IPS DF 6.9 (cell line): ENCODE results near the gene NUP205.
A peak's percentile ranks its signal among the peaks of the same experiment; 100 is the strongest.

ENCODE experiments used
- DNase-seq: peaks from one replicate; pipeline ENCODE4 v3.0.0-alpha.2; 2013; ENCODE audit warnings: low read depth, low spot score
- H3K27ac ChIP-seq: one replicate; pipeline ENCODE4 v1.5.1; 2013; ENCODE audit warnings: low read length, control low read depth
- H3K27me3 ChIP-seq: 2 replicates; pipeline ENCODE4 v1.6.1; 2013; ENCODE audit warnings: mild to moderate bottlenecking, low read length; ENCODE audit not compliant: control insufficient read depth, insufficient read depth
- H3K36me3 ChIP-seq: 2 replicates; pipeline ENCODE4 v1.6.1; 2013; ENCODE audit warnings: low read length; ENCODE audit not compliant: control insufficient read depth, insufficient read depth
- H3K4me1 ChIP-seq: 2 replicates; pipeline ENCODE4 v1.6.1; 2013; ENCODE audit warnings: low read length; ENCODE audit not compliant: control insufficient read depth, insufficient read depth
- H3K4me3 ChIP-seq: 2 replicates; pipeline ENCODE4 v1.5.1; 2013; ENCODE audit warnings: mild to moderate bottlenecking, low read length
- H3K9me3 ChIP-seq: 2 replicates; pipeline ENCODE4 v1.6.1; 2013; ENCODE audit warnings: low read length, inconsistent platforms; ENCODE audit not compliant: control insufficient read depth, insufficient read depth
- whole genome bisulfite sequencing: extraction: QIAGEN DNeasy Blood & Tissue Kit; methylation state at CpG from one replicate; pipeline ENCODE4 v1.1.7; 2013; ENCODE audit warnings: mixed read lengths, missing lambda C conversion rate; ENCODE audit not compliant: insufficient read length, insufficient coverage; 5-methylcytosine and 5-hydroxymethylcytosine counted together

The NUP205 gene

DNA sequence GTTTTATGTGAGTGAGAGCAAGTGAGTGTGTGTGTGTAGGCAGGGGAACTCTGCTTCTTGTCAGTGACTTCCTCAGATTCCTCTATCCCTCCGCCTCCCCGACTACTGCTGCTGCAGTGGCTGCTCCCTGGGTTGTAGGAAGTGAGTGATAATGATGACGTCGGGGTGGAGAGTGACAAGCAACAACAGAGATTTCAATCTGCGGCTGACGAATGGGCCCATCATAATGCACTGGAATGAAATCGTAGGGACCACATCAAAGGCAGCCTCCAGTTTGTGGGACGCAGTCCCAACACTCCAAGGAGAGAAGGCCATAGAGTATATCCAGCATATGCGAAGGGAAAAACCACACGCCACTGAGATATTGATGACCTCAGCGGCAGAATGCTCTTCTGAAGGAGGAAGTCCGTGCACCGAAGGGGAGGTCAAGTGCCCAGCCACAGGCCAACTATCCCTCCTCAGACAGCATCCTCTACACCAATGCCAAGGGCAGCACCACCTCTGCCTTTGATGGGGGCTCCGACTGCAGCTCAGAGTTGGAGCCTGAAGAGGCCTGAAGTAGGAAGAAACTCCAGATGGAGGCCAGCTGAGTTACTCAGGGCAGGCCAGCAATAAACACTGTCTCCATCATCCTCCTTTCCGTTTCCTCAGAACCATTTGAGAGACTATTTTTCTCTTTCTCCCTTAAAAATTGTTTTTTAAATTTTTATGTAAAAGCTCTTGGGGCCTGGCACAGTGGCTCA is 93.3 kb downstream of the NUP205 start:
- H3K27me3 ChIP-seq, result no peaks in the 10 kb centered on the region
- no peaks in the 10 kb centered on the region for H3K4me1 ChIP-seq
- WGBS, result no CpG with 5 or more reads among the region's 15 CpGs
- H3K9me3 ChIP-seq, result no peaks in the 10 kb centered on the region
- H3K27ac ChIP-seq, result no peak overlapping the region
- peaks cover under 1% of the 10 kb centered on the region; the same call in 1 of the 2 replicates for H3K36me3 ChIP-seq
- DNase-seq, result no peak
- H3K4me3 ChIP-seq, result no peak overlapping the region

DNA sequence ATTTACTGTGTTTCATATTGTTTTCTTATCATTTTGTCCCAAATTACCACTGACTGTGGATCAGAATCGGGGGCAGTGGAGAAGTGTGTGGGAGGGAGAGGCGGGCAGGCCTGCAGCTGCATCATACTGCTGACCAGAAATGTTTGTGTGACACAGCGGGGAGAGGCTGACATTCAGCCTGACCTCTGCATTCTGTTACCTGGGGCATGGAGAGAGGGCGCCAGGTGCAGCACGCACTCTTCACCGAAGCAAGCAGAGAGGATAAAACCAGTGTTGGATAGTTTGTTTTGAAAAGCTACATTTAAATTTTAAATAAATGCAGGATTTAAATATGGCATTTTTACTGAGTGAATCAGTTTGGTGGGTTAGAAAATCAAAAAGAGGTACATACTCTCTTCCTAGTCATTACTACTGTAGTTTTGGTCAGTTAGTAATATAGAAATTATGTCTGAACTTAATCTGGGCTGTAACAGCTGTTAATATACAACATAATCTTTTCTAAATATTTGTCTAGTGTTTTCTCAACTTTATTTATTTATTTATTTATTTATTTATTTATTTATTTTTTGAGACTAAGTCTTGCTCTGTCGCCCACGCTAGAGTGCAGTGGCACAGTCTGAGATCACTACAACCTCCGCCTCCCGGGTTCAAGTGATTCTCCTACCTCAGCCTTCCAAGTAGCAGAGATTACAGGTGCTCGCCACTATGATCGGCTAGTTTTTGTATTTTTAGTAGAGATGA is 95.8 kb downstream of the NUP205 start:
- no peak for DNase-seq
- Histone ChIP-seq H3K9me3 (no peaks in the 10 kb centered on the region), H3K4me3 (no peak overlapping the region), H3K27ac (no peak overlapping the region), H3K4me1 (no peaks in the 10 kb centered on the region), H3K27me3 (no peaks in the 10 kb centered on the region), H3K36me3 (no peaks in the 10 kb centered on the region)
- WGBS, result no CpG with 5 or more reads among the region's 12 CpGs

DNA sequence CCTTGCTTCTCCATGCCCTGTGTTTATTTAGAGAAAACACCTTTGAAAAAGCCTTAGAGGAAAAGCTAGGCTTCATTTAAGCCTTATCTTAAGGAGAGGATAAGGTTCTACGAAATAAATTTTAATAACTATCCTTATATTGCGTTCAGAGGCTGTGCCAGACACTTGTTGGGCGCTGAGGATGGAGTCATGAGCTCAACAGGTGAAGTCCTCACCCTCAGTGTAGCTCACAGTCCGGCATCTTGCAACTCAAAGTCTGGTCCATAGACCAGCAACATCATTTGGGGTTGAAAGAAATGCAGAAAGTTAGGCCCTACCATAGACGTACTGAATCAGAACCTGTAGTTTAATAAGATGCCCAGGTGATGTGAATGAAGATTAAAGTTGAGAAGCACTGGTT is 100.8 kb downstream of the NUP205 start:
- H3K4me1 ChIP-seq, result no peaks in the 10 kb centered on the region
- H3K27me3 ChIP-seq, result no peaks in the 10 kb centered on the region
- no peaks in the 10 kb centered on the region for H3K36me3 ChIP-seq
- no peak for DNase-seq
- H3K27ac ChIP-seq, result no peak overlapping the region
- no peak overlapping the region for H3K4me3 ChIP-seq
- WGBS, result no CpG with 5 or more reads among the region's 5 CpGs
- H3K9me3 ChIP-seq, result no peaks in the 10 kb centered on the region

DNA sequence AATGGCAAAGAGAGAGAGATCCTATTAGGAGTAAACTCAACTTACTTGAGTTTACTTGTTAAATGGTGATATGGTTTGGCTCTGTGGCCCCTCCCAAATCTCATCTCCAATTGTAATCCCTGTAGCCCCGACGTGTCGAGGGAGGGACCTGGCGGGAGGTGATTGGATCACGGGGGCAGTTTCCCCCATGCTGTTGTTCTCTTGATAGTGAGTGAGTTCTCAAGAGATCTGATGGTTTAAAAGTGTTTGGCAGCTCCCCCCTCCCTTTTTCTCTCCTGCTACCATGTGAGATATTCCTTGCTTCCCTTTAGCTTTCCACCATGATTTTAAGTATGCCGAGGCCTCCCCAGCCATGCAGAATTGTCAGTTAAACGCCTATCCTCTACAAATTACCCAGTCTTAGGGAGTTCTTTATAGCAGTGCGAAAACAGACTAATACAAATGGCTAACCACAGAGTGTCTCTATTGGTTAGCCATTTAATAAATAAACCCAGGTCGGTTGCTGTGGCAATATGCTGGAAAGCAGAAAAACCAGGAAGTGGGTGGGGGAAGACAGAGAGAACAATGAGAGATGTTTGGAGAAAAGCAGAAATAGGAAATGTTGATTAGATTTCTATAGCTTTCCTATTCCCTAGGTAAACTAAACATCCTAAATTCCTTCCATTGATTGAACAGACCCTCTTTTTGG is 101.6 kb downstream of the NUP205 start:
- no peak for DNase-seq
- Histone ChIP-seq H3K36me3 (no peaks in the 10 kb centered on the region), H3K27ac (no peak overlapping the region), H3K9me3 (no peaks in the 10 kb centered on the region), H3K4me1 (no peaks in the 10 kb centered on the region), H3K27me3 (no peaks in the 10 kb centered on the region), H3K4me3 (no peak overlapping the region)
- no CpG with 5 or more reads among the region's 9 CpGs for WGBS

GRCh38 chr7:135661311-135662122 is 103.8 kb downstream of the NUP205 start:
- no peak for DNase-seq
- Histone ChIP-seq H3K4me3 (peak overlapping the region; percentile 78; the same call in 1 of the 2 replicates), H3K27me3 (no peaks in the 10 kb centered on the region), H3K27ac (no peak overlapping the region), H3K9me3 (no peaks in the 10 kb centered on the region), H3K4me1 (no peaks in the 10 kb centered on the region), H3K36me3 (no peaks in the 10 kb centered on the region)
- WGBS, result 100% methylated on average over 1 of the region's 14 CpGs

DNA sequence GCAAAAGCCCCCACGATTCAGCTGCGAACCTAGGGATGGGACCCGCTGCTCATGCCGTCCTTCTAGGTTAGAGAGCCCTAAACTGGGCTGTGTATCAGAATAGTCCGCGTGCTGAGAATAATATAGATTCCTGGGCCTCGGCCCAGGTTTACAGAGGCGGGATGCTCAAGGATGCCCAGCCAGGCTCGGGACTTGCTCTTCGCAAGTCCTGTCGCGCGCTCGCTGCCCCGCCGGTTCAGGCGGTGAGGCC is 104.3 kb downstream of the NUP205 start:
- H3K27me3 ChIP-seq, result no peaks in the 10 kb centered on the region
- DNase-seq, result no peak
- peak overlapping the region; percentile 78; the same call in 1 of the 2 replicates for H3K4me3 ChIP-seq
- no CpG with 5 or more reads among the region's 17 CpGs for whole genome bisulfite sequencing
- no peaks in the 10 kb centered on the region for H3K36me3 ChIP-seq
- no peak overlapping the region for H3K27ac ChIP-seq
- H3K9me3 ChIP-seq, result no peaks in the 10 kb centered on the region
- no peaks in the 10 kb centered on the region for H3K4me1 ChIP-seq

- Histone ChIP-seq H3K9me3 (no peaks in the 10 kb centered on the region), H3K4me1 (no peaks in the 10 kb centered on the region), H3K27me3 (no peaks in the 10 kb centered on the region), H3K36me3 (no peaks in the 10 kb centered on the region), H3K4me3 (peak within 1 kb of the TSS; percentile 78), H3K27ac (no peak within 1 kb of the TSS)
- DNase-seq, result peak; percentile 72
- WGBS, result no CpG with 5 or more reads among the region's 60 CpGs
Measured at GRCh38 chr7:135662373-135663114, 104.8 kb downstream of the NUP205 start, which contains the start of gene STMP1. Gene STMP1 (plus strand): TSS chr7:135662514.

- DNase-seq, result no peak
- H3K4me1 ChIP-seq, result no peaks in the 10 kb centered on the region
- H3K27me3 ChIP-seq, result no peaks in the 10 kb centered on the region
- H3K9me3 ChIP-seq, result no peaks in the 10 kb centered on the region
- no CpG with 5 or more reads among the region's 3 CpGs for WGBS
- no peak overlapping the region for H3K27ac ChIP-seq
- H3K36me3 ChIP-seq, result no peaks in the 10 kb centered on the region
- no peak overlapping the region for H3K4me3 ChIP-seq
Measured at GRCh38 chr7:135664046-135664589, 106.4 kb downstream of the NUP205 start.

DNA sequence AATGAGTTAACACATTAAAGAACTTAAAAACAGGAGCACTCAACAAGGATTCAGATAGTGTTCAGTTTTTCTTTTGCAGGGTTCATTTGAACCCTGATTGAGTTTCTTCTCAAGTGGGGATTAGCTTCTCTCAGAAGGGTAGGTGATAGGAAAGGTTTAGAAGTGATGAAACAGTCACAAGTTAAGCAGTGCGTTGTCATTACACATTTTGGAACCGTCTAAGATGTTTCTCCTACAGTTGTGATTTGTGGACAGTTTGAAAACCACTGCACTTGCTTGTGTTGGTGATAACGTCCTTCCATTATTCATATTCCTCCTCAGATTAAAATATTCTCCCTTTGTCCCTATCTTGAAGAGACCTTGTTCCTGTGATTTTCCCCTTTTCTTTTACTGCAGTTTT is 107.3 kb downstream of the NUP205 start:
- Histone ChIP-seq H3K4me1 (no peaks in the 10 kb centered on the region), H3K4me3 (no peak overlapping the region), H3K36me3 (no peaks in the 10 kb centered on the region), H3K27me3 (no peaks in the 10 kb centered on the region), H3K27ac (no peak overlapping the region), H3K9me3 (no peaks in the 10 kb centered on the region)
- no peak for DNase-seq
- WGBS, result no CpG with 5 or more reads among the region's 3 CpGs
